Activated CD4-positive, alpha-beta T cell treated with anti-CD3 and anti-CD28 coated beads for 24 hours (primary cell): ENCODE results near the gene GIGYF1.
"Not testable (repeated sequence)": the region's sequence is repeated elsewhere in the genome, so short reads cannot be mapped to it uniquely, and the experiment has no call there.

Experiments used
- DNase-seq, 2 donors: peaks; one replicate each; pipeline ENCODE4 v3.0.0-alpha.2; 2020; ENCODE audit warnings: low read depth in 2 of 2

Gene GIGYF1

GRCh38 chr7:100710452-100710851 is 16.4 kb upstream of the GIGYF1 start:
- DNase-seq: no peak

GRCh38 chr7:100708395-100708794 is 14.3 kb upstream of the GIGYF1 start:
- no peak for DNase-seq

- no peak for DNase-seq
Measured at GRCh38 chr7:100706672-100707311, 12.7 kb upstream of the GIGYF1 start.

- DNase-seq: peak; percentile 98 to 99
Measured at GRCh38 chr7:100705753-100706671, 12.0 kb upstream of the GIGYF1 start, which contains the start of gene POP7. TSS of gene POP7 (plus strand) at chr7:100706121. CDS start at chr7:100706831, 710 bp downstream.

- peak; percentile 73 to 80 for DNase-seq
Measured at GRCh38 chr7:100705320-100705752, 11.3 kb upstream of the GIGYF1 start.

GRCh38 chr7:100701089-100701488 is 7.0 kb upstream of the GIGYF1 start:
- not testable (repeated sequence) for DNase-seq

- no peak for DNase-seq
Measured at GRCh38 chr7:100699018-100699417, 5.0 kb upstream of the GIGYF1 start.

GRCh38 chr7:100696123-100696521 is 2.1 kb upstream of the GIGYF1 start:
- no peak for DNase-seq

GRCh38 chr7:100693312-100694097 is 545 bp downstream of the GIGYF1 start:
- DNase-seq: no peak

- DNase-seq: no peak
Measured at GRCh38 chr7:100692578-100692961, 1.5 kb downstream of the GIGYF1 start.

- DNase-seq: peak; percentile 77 to 79
Measured at GRCh38 chr7:100691676-100692577, 2.1 kb downstream of the GIGYF1 start.

GRCh38 chr7:100689230-100690135 is 4.6 kb downstream of the GIGYF1 start:
- no peak for DNase-seq

GRCh38 chr7:100688326-100688860 is 5.7 kb downstream of the GIGYF1 start:
- no peak for DNase-seq

GRCh38 chr7:100687751-100688300 is 6.2 kb downstream of the GIGYF1 start:
- DNase-seq: no peak

GRCh38 chr7:100687261-100687660 is 6.8 kb downstream of the GIGYF1 start:
- no peak for DNase-seq

- DNase-seq: no peak
Measured at GRCh38 chr7:100686822-100687211, 7.2 kb downstream of the GIGYF1 start.

- DNase-seq: no peak
Measured at GRCh38 chr7:100686201-100686821, 7.7 kb downstream of the GIGYF1 start.

GRCh38 chr7:100685631-100686145 is 8.4 kb downstream of the GIGYF1 start:
- no peak for DNase-seq
